HG03558 (cell line): ENCODE results near the gene PURB.
"Not testable (repeated sequence)": the region's sequence is repeated elsewhere in the genome, so short reads cannot be mapped to it uniquely, and the experiment has no call there.

ENCODE experiments used
- ATAC-seq: cut with Tn5 transposase; IDR thresholded peaks from one replicate; pipeline ENCODE4 v1.9.1; 2021; ENCODE audit warnings: moderate number of reproducible peaks; ENCODE audit not compliant: unreplicated experiment; ENCODE audit errors: extremely low read depth

The PURB gene

DNA sequence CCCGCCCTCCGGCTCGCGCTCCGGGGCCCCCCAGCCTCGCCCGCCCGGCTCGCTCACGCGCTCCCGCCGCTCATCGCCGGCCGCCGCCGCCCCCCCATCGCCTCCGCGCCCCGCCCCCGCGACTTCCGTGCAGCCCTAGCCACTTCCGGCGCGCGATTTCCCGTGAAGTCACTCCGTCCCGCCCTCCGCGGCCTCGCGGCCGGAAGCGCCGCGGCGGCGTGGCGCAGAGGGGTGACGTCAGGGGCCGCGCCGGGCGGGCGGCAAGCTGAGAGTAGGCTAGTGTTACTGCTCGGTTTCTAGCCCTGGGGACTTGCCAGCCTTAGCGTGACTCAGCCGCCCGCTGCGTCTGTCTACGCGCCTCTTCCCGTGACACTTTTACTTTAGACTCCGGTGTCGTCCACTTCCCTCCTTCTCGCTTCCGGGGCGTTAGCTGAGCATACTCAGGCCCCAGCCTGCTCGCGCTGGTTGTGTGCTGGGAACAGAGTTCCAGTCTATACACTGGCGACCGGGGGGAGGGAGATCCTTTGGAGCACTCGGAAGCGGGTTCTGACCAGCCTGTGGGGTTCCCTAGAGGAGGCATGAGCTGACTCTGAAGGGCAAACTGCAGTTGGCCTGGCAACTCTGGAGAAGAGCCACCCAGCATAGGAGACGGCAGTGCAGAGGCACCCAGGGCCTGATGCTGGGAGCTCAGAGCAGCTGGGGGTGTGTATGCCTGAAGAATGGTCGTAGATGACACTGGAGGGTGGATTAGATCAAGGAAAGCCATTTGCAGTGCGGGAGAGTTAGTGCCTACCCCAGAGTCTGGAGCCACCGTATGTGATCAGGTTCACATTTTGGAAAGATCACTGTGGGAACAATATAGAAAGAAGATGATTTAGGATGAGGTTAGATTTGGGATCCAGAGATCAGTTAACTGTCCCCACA lies at the start of gene PURB:
PURB (minus strand) TSS at position 137 of the 924 bp plus-strand sequence. CDS start 182 bp downstream, outside the sequence.
- peak; percentile 72 for ATAC-seq

DNA sequence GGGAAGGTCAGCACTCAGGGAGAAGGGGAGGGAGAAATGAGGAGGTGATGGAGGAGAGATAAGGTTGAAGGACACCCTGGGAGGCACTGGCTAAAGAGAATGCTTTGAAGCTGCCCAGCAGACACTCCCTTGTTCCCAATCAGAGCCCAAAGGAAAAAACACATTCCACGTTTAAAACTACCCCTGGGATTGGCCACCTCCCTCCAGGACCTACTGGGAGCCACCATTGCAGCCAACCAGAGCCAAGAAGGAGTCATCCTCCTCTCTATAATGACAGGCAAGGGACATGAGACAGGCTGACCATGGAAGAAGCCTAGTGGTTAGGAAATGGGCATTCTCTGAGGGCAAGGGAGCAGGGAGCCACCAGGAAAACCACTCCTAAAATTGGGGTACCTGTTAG lies 49.7 kb upstream of the PURB start:
- no peak for ATAC-seq

DNA sequence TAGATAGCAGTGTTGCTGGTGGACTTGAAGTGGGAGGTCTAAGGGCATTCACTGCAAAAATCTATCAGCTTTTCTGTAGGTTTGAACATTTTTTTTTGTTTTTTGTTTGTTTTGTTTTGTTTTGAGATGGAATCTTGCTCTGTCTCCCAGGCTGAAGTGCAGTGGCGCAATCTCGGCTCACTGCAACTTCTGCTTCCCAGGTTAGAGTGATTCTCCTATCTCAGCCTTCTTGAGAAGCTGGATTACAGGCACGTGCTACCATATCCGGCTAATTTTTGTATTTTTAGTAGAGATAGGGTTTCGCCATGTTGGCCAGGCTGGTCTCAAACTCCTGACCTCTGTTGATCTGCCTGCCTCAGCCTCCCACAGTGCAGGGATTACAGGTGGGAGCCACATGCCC lies 49.2 kb upstream of the PURB start:
- not testable (repeated sequence) for ATAC-seq

DNA sequence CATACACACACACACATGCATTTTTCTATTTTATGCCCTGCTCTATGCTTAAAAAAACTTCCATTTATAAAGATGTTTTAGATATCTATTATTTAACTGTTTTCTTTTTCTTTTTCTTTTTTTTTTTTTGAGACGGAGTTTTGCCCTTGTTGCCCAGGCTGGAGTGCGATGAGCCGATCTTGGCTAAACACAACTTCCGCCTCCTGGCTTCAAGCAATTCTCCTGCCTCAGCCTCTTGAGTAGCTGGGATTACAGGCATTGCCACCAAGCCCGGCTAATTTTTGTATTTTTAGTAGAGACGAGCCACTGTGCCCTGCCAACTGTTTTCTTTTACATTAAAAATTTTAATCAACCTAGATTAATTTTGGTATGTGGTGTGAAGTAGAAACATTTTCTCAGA lies 45.6 kb upstream of the PURB start:
- ATAC-seq = no peak

DNA sequence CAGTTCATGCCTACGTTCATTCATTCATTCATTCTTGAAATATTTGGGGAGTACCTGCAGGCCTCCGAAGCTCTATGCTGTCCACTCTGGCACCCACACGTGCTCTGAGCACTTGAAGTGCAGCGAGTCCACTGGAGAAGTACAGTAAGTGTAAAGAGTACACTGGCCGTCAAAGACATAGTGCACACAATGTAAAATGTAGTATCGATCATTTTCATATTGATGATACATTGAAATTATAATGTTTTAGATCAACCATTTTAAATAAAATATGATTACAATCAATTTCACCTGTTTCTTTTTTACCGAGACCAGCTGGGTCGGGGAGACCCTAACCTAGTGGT lies 37.0 kb upstream of the PURB start:
- ATAC-seq = no peak

DNA sequence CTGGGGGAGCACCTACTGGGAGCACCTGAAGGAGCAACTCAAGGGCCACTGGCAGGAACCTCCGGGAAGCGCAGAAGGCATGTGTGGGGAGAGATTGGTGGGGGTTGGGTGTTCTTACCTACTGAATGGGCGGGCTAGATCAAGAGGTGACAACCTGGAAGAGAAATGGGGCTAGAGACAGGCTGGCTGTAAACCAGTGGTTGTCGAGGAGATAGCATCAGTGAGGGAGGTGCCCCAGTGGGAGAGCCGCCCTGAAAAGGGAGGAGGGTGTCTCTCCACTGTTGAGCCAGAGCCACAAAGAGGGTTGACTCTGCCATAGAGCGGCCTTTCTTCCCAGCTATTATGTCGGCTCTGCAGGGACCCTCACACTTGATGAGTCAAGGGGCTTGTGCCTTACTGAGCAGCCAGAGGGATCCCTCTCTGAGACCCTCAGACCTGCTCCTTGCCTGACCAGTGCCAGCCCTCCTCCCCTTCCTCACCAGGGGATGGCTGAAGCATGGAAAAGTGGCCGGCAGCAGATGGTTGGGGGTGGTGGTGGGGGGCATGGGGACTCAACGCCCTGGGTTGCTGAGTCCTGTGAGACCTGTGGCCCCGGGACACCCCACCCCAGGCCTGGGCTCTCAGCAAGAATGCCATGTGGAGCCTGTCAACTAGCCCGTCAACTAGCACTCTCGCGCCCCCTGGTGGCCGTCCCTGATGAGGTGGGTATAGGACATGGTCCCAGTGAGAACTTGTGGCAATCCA lies 36.4 kb upstream of the PURB start:
- no peak for ATAC-seq

DNA sequence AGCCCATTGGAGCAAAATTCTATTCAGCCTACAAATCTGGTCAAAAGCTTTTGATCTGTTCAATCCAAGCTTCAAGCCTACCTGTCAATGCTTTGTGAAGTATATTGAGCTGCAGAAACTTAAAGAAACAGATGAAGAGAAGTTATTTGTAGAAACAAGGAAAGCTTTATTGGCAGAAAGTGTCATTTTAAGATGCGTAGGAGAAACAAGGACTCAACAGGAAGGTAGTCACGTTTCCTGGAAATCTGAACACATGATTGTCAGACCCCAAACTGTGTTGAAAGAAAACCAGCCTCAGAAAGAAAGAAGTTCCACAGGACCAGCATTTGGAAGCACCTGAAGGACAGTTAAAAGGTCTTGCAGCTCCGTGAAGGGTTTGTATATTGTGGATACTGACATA lies 34.8 kb upstream of the PURB start:
- ATAC-seq = no peak

GRCh38 chr7:44918029-44918428 lies 32.7 kb upstream of the PURB start:
- no peak for ATAC-seq

DNA sequence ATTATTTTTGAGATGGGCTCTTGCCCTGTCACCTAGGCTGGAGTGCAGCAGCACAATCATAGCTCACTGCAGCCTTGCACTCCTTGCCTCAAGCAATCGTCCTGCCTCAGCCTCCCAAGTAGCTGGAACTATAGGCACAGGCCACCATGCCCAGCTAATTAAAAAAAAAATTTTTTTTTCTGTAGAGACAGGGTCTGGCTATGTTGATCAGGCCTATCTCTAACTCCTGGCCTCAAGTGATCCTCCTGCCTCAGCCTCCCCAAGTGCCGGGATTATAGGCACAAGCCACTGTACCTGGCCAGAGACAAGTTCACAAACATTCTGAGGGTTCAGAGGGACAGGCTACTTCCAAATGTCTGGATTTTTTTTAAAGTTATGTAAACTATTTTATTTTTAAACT lies 32.1 kb upstream of the PURB start:
- ATAC-seq = no peak

GRCh38 chr7:44914992-44915607 lies 29.8 kb upstream of the PURB start:
- ATAC-seq = peak; percentile 67

GRCh38 chr7:44912775-44913347 lies 27.5 kb upstream of the PURB start:
- no peak for ATAC-seq

DNA sequence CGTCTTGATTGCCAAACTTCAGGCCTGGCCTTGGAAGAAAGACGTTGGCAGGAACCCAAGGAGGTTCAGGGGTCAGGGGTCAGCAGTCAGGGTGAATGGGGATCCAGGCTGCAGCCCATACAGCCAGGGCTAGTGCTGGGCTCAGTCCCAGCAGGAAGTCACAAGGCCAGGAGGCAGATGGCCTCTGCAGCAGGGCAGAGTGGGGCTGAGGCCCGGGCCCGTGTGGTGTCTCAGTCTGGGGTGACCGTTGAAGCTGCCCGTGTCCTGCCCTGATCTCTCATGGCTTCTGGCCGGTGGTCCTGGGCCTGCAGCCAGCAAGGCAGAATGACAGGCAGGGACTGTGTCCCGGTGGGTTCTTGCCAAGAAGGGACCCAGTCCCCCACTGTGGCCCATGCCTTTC lies 26.6 kb upstream of the PURB start:
- ATAC-seq = no peak

GRCh38 chr7:44909596-44910389 lies 24.5 kb upstream of the PURB start:
- no peak for ATAC-seq

GRCh38 chr7:44906965-44907364 lies 21.6 kb upstream of the PURB start:
- ATAC-seq = no peak

- no peak for ATAC-seq
Measured at GRCh38 chr7:44905002-44905635, 19.8 kb upstream of the PURB start.

- no peak for ATAC-seq
Measured at GRCh38 chr7:44899443-44899842, 14.1 kb upstream of the PURB start.

DNA sequence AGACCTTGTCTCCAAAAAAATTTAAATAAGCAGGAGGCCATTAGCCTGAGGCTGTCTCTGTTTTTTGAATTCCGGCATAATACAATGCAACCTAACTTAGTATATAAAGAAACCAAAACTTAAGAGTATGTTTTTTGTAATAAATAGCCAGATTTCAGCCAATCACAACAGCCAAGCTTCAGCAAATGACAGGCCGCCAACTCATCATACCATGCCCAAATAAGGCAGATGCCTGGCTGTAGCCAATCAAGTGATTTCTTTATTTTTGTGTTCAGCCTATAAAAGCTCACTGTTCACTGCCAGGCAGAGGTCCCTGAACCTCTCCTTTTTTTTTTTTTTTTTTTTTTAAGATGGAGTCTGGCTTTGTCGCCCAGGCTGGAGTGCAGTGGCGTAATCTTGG lies 12.7 kb upstream of the PURB start:
- no peak for ATAC-seq

DNA sequence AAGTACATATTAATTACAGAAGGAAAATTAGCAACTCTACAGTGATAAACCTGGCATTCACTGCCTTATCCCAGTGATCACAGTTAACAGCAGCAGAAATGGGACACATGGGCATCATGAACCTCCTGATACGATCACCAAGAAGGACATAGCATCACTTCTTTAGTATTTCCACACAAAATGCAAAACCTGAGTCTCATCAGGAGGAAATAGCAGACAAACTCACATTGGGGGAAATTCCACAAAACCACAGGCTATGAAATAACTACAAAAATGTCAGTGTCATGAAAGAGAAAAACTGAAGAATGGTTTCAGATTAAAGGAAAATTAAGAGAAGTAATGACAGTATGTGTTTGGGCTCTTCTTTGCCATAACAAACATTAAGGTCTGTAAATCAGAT lies 12.0 kb upstream of the PURB start:
- ATAC-seq = no peak

GRCh38 chr7:44894888-44895580 lies 9.7 kb upstream of the PURB start:
- no peak for ATAC-seq
